K562 (cell line): ENCODE measurements around the gene SMC4. TPM values are rescaled to one million over a fixed set of nuclear protein-coding genes. Genes with fewer than 3 reads are reported as not detected.

Experiments
- ATAC-seq: fragments of 200-7000 bp; cut with Tn5 transposase; 3 replicates; pipeline ENCODE4 v1.9.1; 2020; ENCODE audit warnings: moderate library complexity
- BruUV-seq: library from RNA; stranded (reverse); fragments of 400-500 nt; replicated peaks from 2 replicates; lab custom pipeline; 2021; lab: Mats Ljungman, UMichigan
- CTCF ChIA-PET: fragments of 300-600 bp; formaldehyde crosslinking; extraction: SDS; loops from one replicate; lab custom pipeline; 2021; ENCODE audit warnings: low intra/inter-chr PET ratio; lab: Yijun Ruan, JAX
- POLR2A ChIA-PET: fragments of 300-600, 350-650 bp; sonication (Branson Sonifier 250); formaldehyde crosslinking; extraction: SDS; loops from one replicate; lab custom pipeline; 2021; ENCODE audit warnings: antibody characterized with exemption, inconsistent platforms; lab: Yijun Ruan, JAX
- DNase-seq, 4 experiments: peaks; one replicate each; pipeline versions ENCODE4 v3.0.0 to v3.0.0-alpha.2; 2011 to 2018; ENCODE audit warnings: low spot score in 3 of 4, mixed read lengths in 3 of 4; ENCODE audit errors: extremely low read depth in 1 of 4
- FAIRE-seq: peaks from 2 replicates; lab custom pipeline; 2011; peaks lifted over from hg19 to GRCh38; lab: Jason Lieb, UNC
- H2AFZ ChIP-seq: 2 replicates; pipeline ENCODE4 v1.6.0; 2011; ENCODE audit warnings: low read depth, low read length, control low read depth, inconsistent platforms
- H3K27ac ChIP-seq: fragments of 200-600 bp; 3 replicates; pipeline ENCODE4 v1.8.0; 2011; ENCODE audit warnings: low read depth, mild to moderate bottlenecking, control low read depth, inconsistent platforms, low read length, moderate library complexity, mixed read lengths; ENCODE audit errors: extremely low read depth
- H3K27me3 ChIP-seq, 2 experiments: fragments of 300-600 bp in 1 of 2; 2 replicates in 1 of 2; 3 replicates in 1 of 2; pipeline versions ENCODE4 v1.6.0 to v1.8.0; 2011; ENCODE audit warnings: inconsistent platforms in 2 of 2, low read length in 2 of 2, mild to moderate bottlenecking in 1 of 2, mixed read lengths in 1 of 2, moderate library complexity in 1 of 2; ENCODE audit not compliant: control insufficient read depth in 2 of 2, insufficient read depth in 2 of 2
- H3K36me3 ChIP-seq: fragments of 300-600 bp; 3 replicates; pipeline ENCODE4 v1.8.0; 2011; ENCODE audit warnings: mild to moderate bottlenecking, low read length, inconsistent platforms; ENCODE audit not compliant: control insufficient read depth, insufficient read depth
- H3K4me1 ChIP-seq, 2 experiments: fragments of 200-600 bp in 1 of 2; replicated peaks in 1 of 2; 2 replicates in 1 of 2; 3 replicates in 1 of 2; pipeline versions ENCODE4 v1.5.1 to v1.8.0; 2011; ENCODE audit warnings: inconsistent platforms in 2 of 2, low read length in 2 of 2, mild to moderate bottlenecking in 1 of 2, mixed read lengths in 1 of 2, moderate library complexity in 1 of 2; ENCODE audit not compliant: control insufficient read depth in 2 of 2, insufficient read depth in 2 of 2
- H3K4me2 ChIP-seq: 2 replicates; pipeline ENCODE4 v1.6.1; 2011; ENCODE audit warnings: low read length, control low read depth, inconsistent platforms, mixed read lengths; ENCODE audit not compliant: insufficient read depth
- H3K4me3 ChIP-seq: fragments of 200-600 bp; sonication (generic), shearing (Covaris generic); 2 replicates; pipeline ENCODE4 v1.5.1; 2016; ENCODE audit warnings: control low read depth, inconsistent platforms
- H3K79me2 ChIP-seq: fragments of 200-600 bp; 3 replicates; pipeline ENCODE4 v1.8.0; 2011; ENCODE audit warnings: low read length, inconsistent platforms; ENCODE audit not compliant: control insufficient read depth, insufficient read depth
- H3K9ac ChIP-seq, 2 experiments: 2 replicates each; pipeline versions ENCODE4 v1.6.0 to v1.6.1; 2011; ENCODE audit warnings: low read depth in 2 of 2, low read length in 2 of 2, control low read depth in 1 of 2, inconsistent platforms in 1 of 2, mild to moderate bottlenecking in 1 of 2, mixed read lengths in 1 of 2; ENCODE audit not compliant: insufficient read depth in 1 of 2
- H3K9me1 ChIP-seq: one replicate; pipeline ENCODE4 v1.6.0; 2011; ENCODE audit warnings: inconsistent platforms, mild to moderate bottlenecking, low read length, moderate library complexity; ENCODE audit not compliant: control insufficient read depth, insufficient read depth
- H3K9me3 ChIP-seq: replicated peaks from 2 replicates; pipeline ENCODE4 v1.5.1; 2011; ENCODE audit warnings: low read depth, low read length, inconsistent platforms; ENCODE audit not compliant: control insufficient read depth, insufficient read depth
- H4K20me1 ChIP-seq: replicated peaks from 2 replicates; pipeline ENCODE4 v1.6.1; 2011; ENCODE audit warnings: low read length, inconsistent platforms, mixed read lengths; ENCODE audit not compliant: control insufficient read depth, insufficient read depth
- FOXM1 ChIP-seq, 2 experiments: fragments of 450-650 bp in 1 of 2; sonication (generic) in 1 of 2; formaldehyde crosslinking in 1 of 2; IDR thresholded peaks; 2 replicates each; pipeline versions ENCODE4 v1.6.1 to v1.9.0; 2017 to 2022; ENCODE audit warnings: low read depth in 2 of 2, mild to moderate bottlenecking in 2 of 2, missing genetic modification reagents in 1 of 2, moderate library complexity in 1 of 2
- HDAC1 ChIP-seq, 2 experiments: fragments of 450-650 bp; IDR thresholded peaks; 2 replicates each; pipeline ENCODE4 v1.6.1; 2016 to 2017; ENCODE audit warnings: inconsistent platforms in 1 of 2, mild to moderate bottlenecking in 1 of 2, moderate library complexity in 1 of 2
- HDGF ChIP-seq: fragments of 450-650 bp; IDR thresholded peaks from 2 replicates; pipeline ENCODE4 v1.6.1; 2016
- KDM1A ChIP-seq, 2 experiments: fragments of 450-650 bp; IDR thresholded peaks; 2 replicates each; pipeline ENCODE4 v1.6.1; 2016; ENCODE audit warnings: mild to moderate bottlenecking in 2 of 2
- MXI1 ChIP-seq: IDR thresholded peaks from 2 replicates; pipeline ENCODE4 v1.6.1; 2011; ENCODE audit warnings: low read depth, mild to moderate bottlenecking, improper control_type of control experiment, low read length
- MYBL2 ChIP-seq, 2 experiments: fragments of 450-650 bp in 1 of 2; sonication (generic) in 1 of 2; formaldehyde crosslinking in 1 of 2; IDR thresholded peaks; 2 replicates each; pipeline versions ENCODE4 v1.6.1 to v1.8.1; 2017 to 2022; ENCODE audit warnings: borderline replicate concordance in 1 of 2, inconsistent platforms in 1 of 2, low read depth in 1 of 2, mild to moderate bottlenecking in 1 of 2, missing genetic modification reagents in 1 of 2, moderate library complexity in 1 of 2
- POLR2G ChIP-seq: fragments of 200-400 bp; formaldehyde crosslinking; IDR thresholded peaks from 2 replicates; pipeline ENCODE4 v1.6.1; 2017; ENCODE audit warnings: low read depth, mild to moderate bottlenecking, antibody characterized with exemption, low read length, moderate library complexity
- RCOR1 ChIP-seq, 2 experiments: IDR thresholded peaks; 2 replicates each; pipeline ENCODE4 v1.6.1; 2012; ENCODE audit warnings: low read depth in 2 of 2, low read length in 2 of 2, borderline replicate concordance in 1 of 2, improper control_type of control experiment in 1 of 2
- SIN3A ChIP-seq, 2 experiments: fragments of 150-350 bp in 1 of 2; IDR thresholded peaks; 2 replicates each; pipeline ENCODE4 v1.6.1; 2011 to 2016; ENCODE audit warnings: borderline replicate concordance in 2 of 2, low read depth in 2 of 2, low read length in 2 of 2, mild to moderate bottlenecking in 2 of 2, moderate library complexity in 2 of 2; ENCODE audit not compliant: control insufficient read depth in 1 of 2
- VEZF1 ChIP-seq: fragments of 200-800 bp; sonication (Bioruptor generic); IDR thresholded peaks from 2 replicates; pipeline ENCODE4 v1.6.1; 2017; ENCODE audit warnings: missing genetic modification characterization, missing compliant biosample characterization
- YY1 ChIP-seq, 3 experiments: IDR thresholded peaks; 2 replicates each; pipeline ENCODE4 v1.6.1; 2011; ENCODE audit warnings: low read length in 2 of 3, mild to moderate bottlenecking in 2 of 3, moderate library complexity in 2 of 3, borderline replicate concordance in 1 of 3, control low read depth in 1 of 3, low read depth in 1 of 3; ENCODE audit not compliant: insufficient read depth in 3 of 3, insufficient replicate concordance in 2 of 3, control insufficient read depth in 1 of 3, insufficient read length in 1 of 3; ENCODE audit errors: extremely low read depth in 1 of 3
- ZBTB8A ChIP-seq: fragments of 450-650 bp; IDR thresholded peaks from 2 replicates; pipeline ENCODE4 v1.6.1; 2018; ENCODE audit warnings: mild to moderate bottlenecking, moderate library complexity; ENCODE audit not compliant: partially characterized antibody
- ZNF696 ChIP-seq: fragments of 250-450 bp; sonication (Bioruptor Pico); conservative IDR thresholded peaks from 2 replicates; pipeline ENCODE4 v1.4.0; 2020; ENCODE audit warnings: mild to moderate bottlenecking, moderate library complexity
- ZNF75A ChIP-seq: fragments of 450-650 bp; formaldehyde crosslinking; IDR thresholded peaks from 2 replicates; pipeline ENCODE4 v1.4.0; 2020; ENCODE audit warnings: mild to moderate bottlenecking
- ZNF77 ChIP-seq: fragments of 250-450 bp; sonication (Bioruptor Pico); IDR thresholded peaks from 2 replicates; pipeline ENCODE4 v1.5.0; 2020
- ZSCAN32 ChIP-seq: fragments of 450-650 bp; formaldehyde crosslinking; IDR thresholded peaks from 2 replicates; pipeline ENCODE4 v1.4.0; 2020; ENCODE audit warnings: mild to moderate bottlenecking, moderate library complexity
- WGBS: fragments of 100-300 bp; shearing (Covaris generic); methylation state at CpG from one replicate; pipeline ENCODE4 v1.1.6; 2016; ENCODE audit warnings: low coverage, mixed read lengths; ENCODE audit not compliant: insufficient coverage; ENCODE audit errors: missing lambda C conversion rate; 5-methylcytosine and 5-hydroxymethylcytosine counted together
- in situ Hi-C: fragments of 300-500 bp; cut with MboI; formaldehyde crosslinking; loops from 4 replicates; pipeline ENCODE4 v1.15.0; 2018; ENCODE audit warnings: inconsistent platforms, mixed read lengths
- intact Hi-C: fragments of 100-400 bp; cut with micrococcal nuclease; formaldehyde crosslinking; loops from 2 replicates; pipeline ENCODE4 v1.14.2; 2022
- polyA plus RNA-seq, 8 experiments: library from polyadenylated mRNA; depleted of rRNA in 4 of 8; stranded (reverse) in 5 of 8; unstranded in 3 of 8; fragments of >200 nt; fragmentation: Nextera tagmentation in 2 of 8; fragmentation: Illumina TruSeq in 1 of 8; extraction: Ambion mirVana in 2 of 8; extraction: Trizol in 1 of 8; gene quantifications; 2 replicates each; pipeline versions ENCODE4 v1.2.1 to v1.2.3, GENCODE V29; 2011 to 2014; ENCODE audit warnings: inconsistent platforms in 1 of 8, missing spikeins in 1 of 8
- total RNA-seq, 7 experiments: library from RNA; depleted of rRNA in 6 of 7; stranded (reverse); fragments of >200 nt in 6 of 7; fragmentation: Illumina TruSeq in 2 of 7; extraction: Trizol in 2 of 7; gene quantifications; 2 replicates each; pipeline versions ENCODE4 v1.2.1 to v1.2.3, GENCODE V29; 2011 to 2021; ENCODE audit warnings: low replicate concordance in 1 of 7

Gene SMC4
- total and polyA plus RNA-seq, 9 of the 15 experiments (the other 6 are each of a cell fraction or from before 2014, with no cell fraction given), result 87.9 to 347 (median 176) TPM

- TF ChIP-seq VEZF1 (CRISPR knock-in tag) (no peak), ZNF75A (CRISPR knock-in tag) (no peak), POLR2G (peak; percentile 84), SIN3A (IDR thresholded peaks at IDR 0.05; ENCODE audit: borderline replicate concordance in 2 of 2, control insufficient read depth in 1 of 2, low read depth in 2 of 2, low read length in 2 of 2) (0 out of 4 replicates have a peak, but pooled peaks of 1 of the 2 experiments have one; percentile 23)
Observed at GRCh38 chr3:160400702-160401150, 1.3 kb downstream of the SMC4 start (continued).

- H3K27me3 ChIP-seq, result no peaks in the 10 kb centered on the region
- DNase-seq (peak in 2 of 4 experiments; percentile 60 to 76), FAIRE-seq (peak; percentile 52), ATAC-seq (peak; percentile 66)
- in situ Hi-C loops (no loop called here), intact Hi-C loops (loop anchor here (1.0 to 5.0 kb wide), 3 partner anchors 48 to 174 kb away; partner anchors contain the start of genes C3orf80 and TRIM59)
- BruUV-seq, result no TSS peak
- peaks cover 3 to 5% of the 10 kb centered on the region in 2 experiments; a peak in 3 of 5 replicates for H3K4me1 ChIP-seq
- H3K27ac ChIP-seq, result peak overlapping the region; percentile 99
- H3K36me3 ChIP-seq, result peaks cover 57% of the 10 kb centered on the region
- peak overlapping the region; percentile 98 to 100 for H3K9ac ChIP-seq
- peaks cover 30% of the 10 kb centered on the region for H4K20me1 ChIP-seq
- H3K9me3 ChIP-seq, result no peaks in the 10 kb centered on the region
- H3K4me3 ChIP-seq, result peak overlapping the region; percentile 71
- ChIA-PET POLR2A (interaction anchor here (0.7 to 2.9 kb wide), 7 partner anchors 10 to 314 kb away, joined by 3 to 23 read pairs (median 3); no protein-coding TSS in a partner anchor), CTCF (no interaction called here)
- peaks cover 96% of the 10 kb centered on the region for H3K79me2 ChIP-seq
- peak overlapping the region; percentile 95 for H3K4me2 ChIP-seq
- H3K9me1 ChIP-seq, result no peaks in the 10 kb centered on the region
- H2AFZ ChIP-seq, result no peak overlapping the region
- WGBS, result 0% methylated on average over 16 of the region's 16 CpGs
- TF ChIP-seq YY1 (IDR thresholded peaks at IDR 0.05; ENCODE audit: borderline replicate concordance in 1 of 3, control insufficient read depth in 1 of 3, extremely low read depth in 1 of 3, insufficient read depth in 3 of 3, insufficient read length in 1 of 3, insufficient replicate concordance in 2 of 3, low read depth in 1 of 3, low read length in 2 of 3) (peak in 1 of 3 experiments; percentile 20), FOXM1 (IDR thresholded peaks at IDR 0.05; ENCODE audit: low read depth) (peak; percentile 33; the same call in 1 of the 2 replicates), FOXM1 (CRISPR knock-in tag; IDR thresholded peaks at IDR 0.05; ENCODE audit: low read depth) (no peak), ZSCAN32 (CRISPR knock-in tag) (peak; percentile 46; the same call in 1 of the 2 replicates), HDAC1 (IDR thresholded peaks at IDR 0.05) (0 out of 4 replicates have a peak, but pooled peaks of 1 of the 2 experiments have one; percentile 5), KDM1A (IDR thresholded peaks at IDR 0.05) (peak; percentile 51 to 53; a peak in 3 of 4 replicates), ZBTB8A (no peak), HDGF (no peak), ZNF696 (CRISPR knock-in tag) (no peak), ZNF77 (no peak), MXI1 (0 out of 2 replicates have a peak, but pooled peaks have one; percentile 46), RCOR1 (IDR thresholded peaks at IDR 0.05; ENCODE audit: borderline replicate concordance in 1 of 2, low read depth in 2 of 2, low read length in 2 of 2) (peak in 1 of 2 experiments; percentile 76; a peak in 1 of 4 replicates), MYBL2 (IDR thresholded peaks at IDR 0.05; ENCODE audit: low read depth) (peak; percentile 36; the same call in 1 of the 2 replicates), MYBL2 (CRISPR knock-in tag; IDR thresholded peaks at IDR 0.05; ENCODE audit: borderline replicate concordance) (no peak)
Observed at GRCh38 chr3:160401291-160402095, 2.0 kb downstream of the SMC4 start.
